Measurements from ENCODE around the gene NUDCD2.
A peak's percentile ranks its signal among the peaks of the same experiment; 100 is the strongest.

Gene NUDCD2

GRCh38 chr5:163505368-163506094 lies 45.6 kb upstream of the NUDCD2 start, which contains the start of gene MAT2B:
Gene MAT2B (plus strand): TSS chr5:163505619. CDS start chr5:163505687, 68 bp downstream.
- in situ Hi-C loops (cut with HindIII; ENCODE audit: low pct_ligation_motif_present, low sequenced_read_pairs): no loop called here
- peak within 1 kb of the TSS; percentile 64 for H3K4me3 ChIP-seq (ENCODE audit: low read depth, low read length)
- TF ChIP-seq CTCF (IDR thresholded peaks at IDR 0.05; ENCODE audit: low read depth, low read length, missing control alignments): peak; percentile 64
- H3K27ac ChIP-seq: peak within 1 kb of the TSS; percentile 93
- no peaks in the 10 kb centered on the region for H3K27me3 ChIP-seq (replicated peaks)
- DNase-seq: peak; percentile 87
- H3K36me3 ChIP-seq (replicated peaks): no peaks in the 10 kb centered on the region

- no peaks in the 10 kb centered on the region for H3K36me3 ChIP-seq (replicated peaks)
- no peaks in the 10 kb centered on the region for H3K27me3 ChIP-seq (replicated peaks)
- in situ Hi-C loops (cut with HindIII; ENCODE audit: low pct_ligation_motif_present, low sequenced_read_pairs): no loop called here
- peak overlapping the region; percentile 64 for H3K4me3 ChIP-seq (ENCODE audit: low read depth, low read length)
- no peak for DNase-seq
- peak overlapping the region; percentile 93 for H3K27ac ChIP-seq
- TF ChIP-seq CTCF (IDR thresholded peaks at IDR 0.05; ENCODE audit: low read depth, low read length, missing control alignments): no peak
These were observed 45.1 kb upstream of the NUDCD2 start for GRCh38 chr5:163505049-163505367.

GRCh38 chr5:163504079-163504931 lies 44.4 kb upstream of the NUDCD2 start:
- in situ Hi-C loops (cut with HindIII; ENCODE audit: low pct_ligation_motif_present, low sequenced_read_pairs): no loop called here
- Histone ChIP-seq H3K4me3 (ENCODE audit: low read depth, low read length) (peak overlapping the region; percentile 64), H3K36me3 (replicated peaks) (no peaks in the 10 kb centered on the region), H3K27me3 (replicated peaks) (no peaks in the 10 kb centered on the region), H3K27ac (peak overlapping the region; percentile 93)
- DNase-seq: peak; percentile 25
- no peak for TF ChIP-seq CTCF (IDR thresholded peaks at IDR 0.05; ENCODE audit: low read depth, low read length, missing control alignments)

GRCh38 chr5:163503106-163504078 lies 43.5 kb upstream of the NUDCD2 start:
- Histone ChIP-seq H3K36me3 (replicated peaks) (no peaks in the 10 kb centered on the region), H3K27ac (peak overlapping the region; percentile 93), H3K4me3 (ENCODE audit: low read depth, low read length) (peak overlapping the region; percentile 64), H3K27me3 (replicated peaks) (no peaks in the 10 kb centered on the region)
- in situ Hi-C loops (cut with HindIII; ENCODE audit: low pct_ligation_motif_present, low sequenced_read_pairs): no loop called here
- peak; percentile 56 for TF ChIP-seq CTCF (IDR thresholded peaks at IDR 0.05; ENCODE audit: low read depth, low read length, missing control alignments)
- peak; percentile 52 for DNase-seq

- Histone ChIP-seq H3K36me3 (replicated peaks) (no peaks in the 10 kb centered on the region), H3K27me3 (replicated peaks) (no peaks in the 10 kb centered on the region), H3K27ac (no peak overlapping the region), H3K4me3 (ENCODE audit: low read depth, low read length) (no peak overlapping the region)
- no peak for TF ChIP-seq CTCF (IDR thresholded peaks at IDR 0.05; ENCODE audit: low read depth, low read length, missing control alignments)
- no peak for DNase-seq
- in situ Hi-C loops (cut with HindIII; ENCODE audit: low pct_ligation_motif_present, low sequenced_read_pairs): no loop called here
These were observed 42.6 kb upstream of the NUDCD2 start for GRCh38 chr5:163502521-163502920.

Data from brain microvascular endothelial cell (primary cell).